Renal cortical epithelial cell (primary cell): Measurements from ENCODE around the gene UGT2A1. TPM values are rescaled to one million over a fixed set of nuclear protein-coding genes. Genes with fewer than 3 reads are reported as not detected.
"Not testable (repeated sequence)": the region's sequence is repeated elsewhere in the genome, so short reads cannot be mapped to it uniquely, and the experiment has no call there.

ENCODE experiments used
- DNase-seq: peaks from one replicate; pipeline ENCODE4 v3.0.0-alpha.2; 2011; ENCODE audit warnings: low read depth
- total RNA-seq: library from RNA; depleted of rRNA; stranded (reverse); fragments of >200 nt; gene quantifications from 2 replicates; pipeline ENCODE4 v1.2.3, GENCODE V29; 2014

The UGT2A1 gene
- total RNA-seq = not detected in 2 replicates

DNA sequence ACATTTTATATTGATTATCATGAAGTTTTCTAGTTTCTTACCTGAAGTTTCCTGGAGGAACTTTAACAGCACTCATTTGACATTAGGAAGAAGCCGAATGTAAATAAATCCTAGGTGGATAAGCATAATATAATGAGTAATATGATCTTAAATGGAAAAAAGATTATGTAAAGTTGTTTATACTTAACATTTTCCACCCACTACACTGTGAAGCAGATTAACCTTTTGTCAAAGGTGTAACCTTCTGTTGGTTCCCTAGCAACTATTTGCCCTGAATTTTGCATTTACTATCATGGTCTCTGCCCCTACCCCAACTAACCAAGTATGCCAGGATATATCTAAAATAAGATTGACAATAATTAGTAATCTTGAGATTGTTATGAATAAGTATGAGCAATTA is at the start of gene UGT2A1:
UGT2A1 (minus strand) TSS at position 101 of the 400 bp plus-strand sequence. CDS start 5,603 bp downstream, outside the sequence.
- no peak for DNase-seq

DNA sequence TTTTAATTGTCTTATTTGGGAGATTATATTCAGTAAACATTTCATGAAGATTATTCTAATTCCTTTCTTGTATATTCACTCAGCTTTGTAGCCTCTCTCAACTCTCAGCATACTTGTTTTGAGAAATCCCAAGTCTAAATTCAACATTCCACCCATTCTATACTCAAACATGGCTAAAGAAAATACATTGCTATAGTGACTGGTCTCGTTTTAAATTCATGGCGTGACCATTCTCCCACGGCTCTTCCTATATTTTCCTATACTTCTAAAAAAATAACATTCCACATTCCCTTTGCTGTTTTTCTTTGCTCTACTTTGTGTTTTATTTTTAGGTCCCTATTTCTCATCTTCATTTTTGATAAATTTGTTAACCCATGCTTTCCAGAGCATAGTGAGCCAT is 49.2 kb upstream of the UGT2A1 start:
- DNase-seq = no peak

DNA sequence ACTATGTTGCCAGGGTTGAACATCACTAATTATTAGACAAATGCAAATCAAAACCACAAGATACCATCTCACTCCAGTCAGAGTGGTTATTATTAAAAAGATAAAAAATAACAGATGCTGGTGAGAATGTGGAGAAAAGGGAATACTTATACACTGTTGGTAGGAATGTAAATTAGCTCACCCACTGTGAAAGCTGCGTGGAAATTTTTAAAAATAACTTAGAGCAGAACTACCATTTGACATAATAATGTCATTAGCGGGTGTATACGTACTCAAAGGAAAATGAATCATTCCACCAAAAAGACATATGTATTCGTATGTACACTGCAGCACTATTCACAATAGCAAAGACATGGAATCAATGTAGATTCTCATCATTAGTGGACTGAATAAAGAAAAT is 48.6 kb upstream of the UGT2A1 start:
- no peak for DNase-seq

DNA sequence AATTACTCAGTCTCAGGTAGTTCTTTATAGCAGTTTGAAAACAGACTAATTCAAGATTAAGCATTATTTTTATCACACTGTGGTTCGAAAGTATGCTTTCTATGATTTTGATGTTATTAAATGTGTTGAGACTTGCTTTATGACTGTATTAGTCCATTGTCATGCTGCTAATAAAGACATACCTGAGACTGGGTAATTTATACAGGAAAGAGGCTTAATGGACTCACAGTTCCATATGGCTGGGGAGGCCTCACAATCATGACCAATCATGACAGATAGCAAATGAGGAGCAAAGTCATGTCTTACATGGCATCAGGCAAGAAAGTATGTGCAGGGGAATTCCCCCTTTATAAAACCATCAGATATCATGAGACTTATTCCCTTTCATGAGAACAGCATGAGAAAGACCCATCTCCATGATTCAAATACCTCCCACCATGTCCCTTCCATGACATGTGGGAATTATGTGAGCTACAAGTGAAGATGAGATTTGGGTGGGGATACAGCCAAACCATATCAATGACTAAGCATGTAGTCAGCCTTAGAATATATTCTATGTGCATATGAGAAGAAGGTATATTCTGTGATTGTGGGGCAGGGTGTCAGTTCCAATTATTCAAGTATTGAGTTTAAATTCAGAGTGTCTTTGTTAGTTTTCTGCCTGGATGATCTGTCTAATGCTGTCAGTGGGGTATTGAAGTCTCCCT is 44.6 kb upstream of the UGT2A1 start:
- no peak for DNase-seq

DNA sequence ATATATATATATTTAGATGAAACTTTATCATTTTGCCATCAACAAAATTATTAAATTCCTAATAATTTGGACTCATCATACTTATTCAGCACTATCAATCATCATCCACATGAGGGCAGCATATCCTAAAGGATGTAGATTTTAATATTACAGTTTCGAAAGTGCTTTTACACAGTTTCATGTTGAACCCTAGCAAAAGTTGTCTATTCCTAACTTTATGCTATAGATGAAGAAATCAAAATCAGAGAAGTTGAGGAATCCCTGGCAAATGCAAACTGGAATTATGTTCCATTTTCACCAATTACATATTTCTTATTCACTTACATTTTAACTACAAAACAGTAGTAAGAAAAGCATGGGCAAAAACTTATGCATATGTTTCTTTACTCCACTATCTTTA is 36.6 kb upstream of the UGT2A1 start:
- DNase-seq = peak; percentile 46

DNA sequence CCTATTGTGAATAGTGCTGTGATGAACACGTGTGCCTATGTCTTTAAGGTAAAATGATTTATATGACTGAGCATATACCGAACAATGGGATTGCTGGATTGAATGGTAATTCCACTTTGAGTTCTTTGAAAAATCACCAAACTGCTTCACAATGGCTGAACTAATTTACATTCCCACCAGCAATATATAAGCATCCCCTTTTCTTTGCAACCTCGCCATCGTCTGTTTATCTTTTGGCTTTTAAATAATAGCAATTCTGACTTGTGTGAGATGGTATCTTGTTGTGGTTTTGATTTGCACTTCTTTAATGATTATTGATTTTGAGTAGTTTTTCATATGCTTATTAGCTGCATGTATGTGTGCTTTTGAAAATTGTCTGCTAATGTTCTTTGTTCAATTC is 31.8 kb upstream of the UGT2A1 start:
- no peak for DNase-seq

DNA sequence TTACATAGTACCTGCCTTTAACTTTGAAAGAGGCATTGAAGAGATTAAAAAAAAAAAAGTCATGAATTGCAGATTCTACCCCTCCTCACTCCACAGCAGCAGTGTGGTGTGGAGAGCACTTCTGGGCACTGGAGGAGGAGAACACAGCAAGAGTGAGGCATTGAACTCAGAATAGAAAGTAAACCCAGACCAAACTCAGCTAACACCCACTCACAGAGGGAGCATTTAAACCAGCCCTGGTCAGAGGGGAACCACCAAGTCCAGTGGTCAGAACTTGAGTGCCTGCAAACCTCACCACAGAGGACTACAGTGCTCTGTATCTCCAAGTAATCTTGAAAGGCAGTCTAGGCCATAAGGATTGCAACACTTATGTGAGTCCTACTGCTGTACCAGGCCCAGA is 15.6 kb upstream of the UGT2A1 start:
- no peak for DNase-seq

DNA sequence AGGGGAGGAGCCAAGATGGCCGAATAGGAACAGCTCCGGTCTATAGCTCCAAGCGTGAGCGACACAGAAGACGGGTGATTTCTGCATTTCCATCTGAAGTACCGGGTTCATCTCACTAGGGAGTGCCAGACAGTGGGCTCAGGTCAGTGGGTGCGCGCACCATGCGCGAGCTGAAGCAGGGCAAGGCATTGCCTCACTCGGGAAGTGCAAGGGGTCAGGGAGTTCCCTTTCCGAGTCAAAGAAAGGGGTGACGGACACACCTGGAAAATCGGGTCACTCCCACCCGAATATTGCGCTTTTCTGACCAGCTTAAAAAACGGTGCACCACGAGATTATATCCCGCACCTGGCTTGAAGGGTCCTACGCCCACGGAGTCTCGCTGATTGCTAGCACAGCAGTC is 11.0 kb upstream of the UGT2A1 start:
- not testable (repeated sequence) for DNase-seq

DNA sequence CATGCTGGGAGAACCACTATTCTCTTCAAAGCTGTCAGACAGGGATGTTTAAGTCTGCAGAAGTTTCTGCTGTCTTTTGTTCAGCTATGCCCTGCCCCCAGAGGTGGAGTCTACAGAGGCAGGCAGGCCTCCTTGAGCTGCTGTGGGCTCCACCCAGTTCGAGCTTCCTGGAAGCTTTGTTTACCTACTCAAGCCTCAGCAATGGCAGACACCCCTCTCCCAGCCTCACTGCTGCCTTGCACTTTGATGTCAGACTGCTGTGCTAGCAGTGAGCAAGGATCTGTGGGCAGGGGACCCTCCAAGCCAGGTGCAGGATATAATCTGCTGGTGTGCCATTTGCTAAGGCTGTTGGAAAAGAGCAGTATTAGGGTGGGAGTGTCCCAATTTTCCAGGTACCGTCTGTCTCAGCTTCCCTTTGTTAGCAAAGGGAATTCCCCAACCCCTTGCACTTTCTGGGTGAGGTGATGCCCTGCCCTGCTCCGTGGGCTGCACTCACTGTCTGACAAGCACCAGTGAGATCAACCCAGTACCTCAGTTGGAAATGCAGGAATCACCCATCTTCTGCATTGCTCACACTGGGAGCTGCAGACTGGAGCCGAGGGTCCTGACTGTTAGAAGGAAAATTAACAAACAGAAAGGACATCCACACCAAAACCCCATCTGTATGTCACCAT is 8.2 kb upstream of the UGT2A1 start:
- not testable (repeated sequence) for DNase-seq

DNA sequence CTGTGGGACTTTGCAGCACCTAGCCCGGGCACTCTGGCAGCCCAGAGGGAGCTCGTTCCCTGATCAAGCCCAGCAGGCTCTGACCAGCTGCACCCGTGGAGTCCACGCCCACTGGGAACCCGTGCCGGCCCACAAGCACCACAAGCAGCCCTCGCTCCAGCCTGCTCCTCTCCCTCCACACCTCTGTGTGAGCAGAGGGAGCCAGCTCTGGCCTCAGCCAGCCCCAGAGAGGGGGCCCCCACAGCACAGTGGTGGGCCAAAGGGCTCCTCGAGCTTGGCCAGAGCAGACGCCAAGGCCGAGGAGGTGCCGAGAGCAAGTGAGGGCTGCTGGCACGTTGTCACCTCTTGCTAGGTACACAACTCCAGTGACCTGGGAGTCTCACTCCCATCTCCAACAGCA is 5.1 kb upstream of the UGT2A1 start:
- DNase-seq = no peak

DNA sequence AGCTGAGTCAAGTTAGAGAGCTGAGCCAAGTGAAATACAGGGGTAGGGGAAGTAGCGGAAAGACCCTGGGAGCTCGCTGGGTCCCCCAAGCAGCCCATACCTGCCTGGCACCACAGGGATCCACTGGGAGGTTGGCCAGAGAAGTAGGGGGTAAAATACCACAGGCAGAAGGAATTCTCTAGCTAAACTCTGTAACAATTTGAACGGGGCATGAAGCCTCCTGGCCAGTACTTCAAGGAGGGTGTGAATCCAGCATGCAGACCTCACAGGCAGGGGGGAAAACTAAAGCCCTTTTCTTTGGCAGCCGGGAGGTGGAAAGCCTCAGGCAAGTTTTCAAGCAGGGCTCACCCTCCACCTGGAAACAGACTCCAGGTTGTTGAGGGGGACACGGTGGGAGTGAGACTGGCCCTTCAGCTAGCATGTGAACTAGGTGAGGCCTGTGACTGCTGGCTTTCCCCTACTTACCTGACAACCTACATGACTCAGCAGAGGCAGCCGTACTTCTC is 3.7 kb upstream of the UGT2A1 start:
- no peak for DNase-seq

DNA sequence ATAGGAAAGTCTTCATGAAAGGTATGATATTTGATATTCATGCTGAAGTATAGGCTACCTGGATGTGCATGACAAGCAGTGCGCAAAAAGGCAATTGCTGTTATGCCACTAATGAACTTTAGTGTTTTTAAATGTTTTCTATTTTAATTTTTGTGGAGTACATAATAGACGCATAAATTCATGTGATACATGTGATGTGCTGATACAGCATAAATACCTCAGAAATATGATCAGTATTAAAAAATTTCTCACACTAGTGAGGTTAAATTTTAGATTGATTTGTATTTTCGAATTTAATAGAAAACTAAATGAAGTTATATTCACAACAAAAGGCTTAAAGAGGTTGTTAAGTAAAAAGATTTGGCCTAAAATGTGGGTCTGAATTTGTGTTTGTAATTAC is 2.2 kb downstream of the UGT2A1 start:
- no peak for DNase-seq

DNA sequence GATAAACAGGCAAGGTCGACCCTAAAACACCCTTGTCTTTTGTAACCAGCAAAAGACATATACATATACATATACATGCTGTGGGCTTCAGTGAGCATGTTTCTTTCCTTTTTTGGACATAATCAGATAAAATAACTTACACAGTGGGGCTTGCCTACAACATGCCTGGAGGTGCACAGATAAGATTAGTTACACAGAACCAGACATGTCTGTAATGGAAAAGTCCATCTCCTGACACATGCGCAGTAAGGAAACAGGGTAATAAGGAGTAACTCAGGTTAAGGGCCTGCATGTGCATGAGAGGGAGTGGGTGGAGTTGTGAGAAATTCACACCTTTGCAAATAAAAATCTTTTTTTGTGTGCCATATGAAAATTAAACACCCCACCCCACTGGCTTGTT is 3.4 kb downstream of the UGT2A1 start:
- no peak for DNase-seq

DNA sequence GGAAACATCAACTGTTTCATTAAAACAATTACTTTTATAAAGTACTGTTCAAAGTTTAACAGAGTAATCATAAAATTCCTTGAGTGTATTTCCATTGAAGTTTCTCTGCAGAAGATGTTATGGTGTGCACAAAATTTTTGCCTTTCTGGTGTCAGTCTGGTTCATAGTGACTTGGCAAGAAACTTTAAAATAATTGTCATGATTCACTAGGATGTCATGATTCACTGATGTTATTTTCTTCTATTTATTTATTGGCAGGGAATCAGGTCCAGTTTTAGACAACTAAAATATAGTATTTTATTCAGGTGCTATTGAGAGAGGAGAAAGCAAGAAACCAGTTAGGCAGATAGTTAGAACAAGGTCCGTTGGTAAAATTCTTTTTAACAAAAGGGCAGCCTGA is 3.8 kb downstream of the UGT2A1 start:
- DNase-seq = peak; percentile 3

DNA sequence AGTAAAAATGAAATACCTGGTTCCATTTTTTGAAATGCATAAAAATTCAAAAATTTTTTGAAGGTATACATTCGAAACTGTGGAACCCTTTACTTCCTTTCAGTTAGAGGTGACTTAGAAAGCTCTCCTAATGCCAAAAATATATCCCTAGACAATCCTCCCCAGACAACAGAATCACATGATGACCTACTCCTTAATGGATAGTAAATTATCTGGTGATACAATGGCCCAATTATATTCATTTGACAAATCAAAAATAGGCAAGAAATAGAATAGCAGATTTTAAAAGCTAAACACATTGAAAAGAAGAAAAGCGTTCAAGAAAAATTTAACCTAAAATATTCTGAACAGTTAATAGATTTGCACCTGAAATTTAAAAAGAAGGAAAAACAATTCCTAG is 10.1 kb downstream of the UGT2A1 start:
- no peak for DNase-seq

DNA sequence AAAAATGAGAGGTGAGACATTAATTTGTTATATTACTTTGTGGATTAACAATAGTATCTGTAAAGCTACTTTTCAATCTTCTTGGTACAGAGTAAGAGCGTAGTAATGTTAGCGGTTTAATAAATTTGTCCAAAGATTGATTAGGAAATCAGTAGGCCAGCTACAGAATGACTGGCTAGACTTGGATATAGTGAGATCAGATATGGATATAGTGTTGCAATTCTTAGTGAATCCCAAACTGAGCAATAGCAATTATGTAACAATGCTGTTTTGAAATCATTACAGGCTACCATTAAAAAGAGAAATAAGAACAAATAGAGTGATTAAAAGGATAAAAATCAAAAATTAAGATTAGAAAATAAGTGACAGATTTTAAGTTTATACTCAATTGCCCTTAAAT is 12.8 kb downstream of the UGT2A1 start:
- DNase-seq = no peak

DNA sequence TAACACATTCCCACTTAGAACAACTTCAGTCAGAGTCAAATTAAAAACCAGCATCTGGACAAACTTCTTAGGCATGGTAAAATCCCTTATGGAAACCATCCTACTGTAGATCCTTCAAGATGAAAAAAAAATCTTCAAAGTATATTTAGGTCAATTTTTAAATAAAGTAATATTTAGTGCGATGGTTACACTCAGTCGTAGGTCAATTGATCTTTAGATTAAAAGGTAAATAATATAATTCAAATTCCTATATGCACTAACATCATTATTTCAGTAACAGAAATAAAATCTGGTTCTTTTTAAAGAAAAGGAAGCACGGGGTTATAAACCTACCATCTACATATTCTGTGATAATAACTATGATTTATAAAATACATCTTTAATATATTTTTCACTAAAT is 13.5 kb downstream of the UGT2A1 start, which contains the start of gene UGT2A2:
UGT2A2 (minus strand) TSS at position 101 of the 400 bp plus-strand sequence; CDS start at position 99, 2 bp downstream.
- no peak for DNase-seq

DNA sequence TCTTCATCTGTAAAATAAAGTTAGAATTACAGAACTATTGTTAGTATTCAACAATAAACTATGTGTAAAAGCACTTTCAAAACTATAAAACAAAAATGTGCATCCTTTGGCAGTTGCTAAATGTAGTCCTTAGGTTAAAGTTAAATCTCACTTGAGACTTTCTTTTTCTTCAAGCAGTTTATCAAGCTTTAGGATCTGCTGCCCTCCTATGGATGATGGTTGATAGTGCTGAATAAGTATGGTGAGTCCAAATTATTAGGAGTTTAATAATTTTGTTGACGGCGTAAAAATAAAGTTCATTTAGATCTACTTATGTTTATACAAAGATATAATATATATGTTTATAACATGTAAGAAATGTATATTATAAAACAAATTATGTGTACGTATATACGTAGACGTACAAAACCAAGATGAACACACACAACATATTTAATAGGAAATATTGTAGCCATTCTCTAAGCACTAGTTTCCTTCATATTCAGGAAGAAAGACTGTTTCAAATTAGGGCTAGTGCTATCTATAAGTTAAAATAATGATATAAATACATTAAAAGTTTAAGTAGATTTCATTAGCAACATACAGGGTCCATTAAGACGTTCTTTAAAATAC is 35.9 kb downstream of the UGT2A1 start:
- peak; percentile 77 for DNase-seq

DNA sequence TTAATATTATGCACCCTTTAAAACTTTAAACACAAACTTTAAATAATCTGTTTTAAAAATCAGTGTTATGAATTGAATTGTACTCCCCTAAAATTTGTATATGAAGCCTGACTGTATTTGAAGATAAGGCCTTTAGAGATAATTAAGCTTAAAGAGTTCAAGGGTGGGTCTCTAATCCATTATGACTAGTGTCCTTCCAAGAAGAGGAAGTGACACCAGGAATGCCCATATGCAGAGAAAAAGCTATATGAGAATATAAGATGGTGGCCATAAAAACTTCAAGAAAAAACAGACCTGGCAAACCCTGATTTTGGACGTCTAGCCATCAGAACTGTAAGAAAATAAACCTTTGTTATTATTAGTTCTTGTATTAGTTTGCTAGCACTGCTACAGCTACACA is 42.6 kb downstream of the UGT2A1 start:
- DNase-seq = no peak

DNA sequence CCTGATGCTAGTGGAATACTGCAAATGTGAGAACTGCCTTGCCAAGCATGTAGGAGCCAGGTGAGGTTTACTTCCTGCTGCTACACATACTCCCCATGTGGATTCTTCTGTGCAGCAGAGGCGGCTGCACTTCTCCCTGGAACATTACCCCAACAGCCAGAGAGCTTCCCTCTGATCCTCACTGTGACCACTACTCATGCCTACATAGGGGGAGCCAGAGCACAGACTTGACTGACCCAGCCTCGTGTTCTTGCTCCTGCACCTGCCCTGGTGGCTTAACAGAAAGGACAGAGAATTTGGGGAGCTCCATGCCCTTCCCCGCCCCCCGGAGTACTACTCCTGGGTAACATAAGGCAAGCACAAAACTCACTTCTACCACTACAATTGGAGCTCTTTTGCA is 52.0 kb downstream of the UGT2A1 start:
- no peak for DNase-seq

DNA sequence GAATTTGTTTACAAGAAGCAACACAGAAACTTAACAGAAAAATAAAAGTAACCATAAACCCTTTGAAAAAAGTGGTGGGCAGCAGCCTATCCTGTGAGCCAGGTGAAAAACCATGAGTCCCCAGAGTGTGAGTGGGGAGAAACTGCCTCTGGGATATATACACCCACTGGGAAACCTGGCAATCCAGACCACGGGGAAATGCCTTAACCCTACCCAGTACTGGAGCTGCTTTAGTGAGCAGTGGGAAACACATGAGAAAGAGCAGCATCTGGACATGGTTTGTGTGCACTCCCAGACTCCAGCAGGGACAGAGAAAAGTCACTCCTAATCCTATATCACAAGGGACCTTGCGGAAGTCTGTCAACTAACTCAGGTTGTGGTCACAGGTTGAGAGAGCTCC is 53.0 kb downstream of the UGT2A1 start:
- DNase-seq = no peak

DNA sequence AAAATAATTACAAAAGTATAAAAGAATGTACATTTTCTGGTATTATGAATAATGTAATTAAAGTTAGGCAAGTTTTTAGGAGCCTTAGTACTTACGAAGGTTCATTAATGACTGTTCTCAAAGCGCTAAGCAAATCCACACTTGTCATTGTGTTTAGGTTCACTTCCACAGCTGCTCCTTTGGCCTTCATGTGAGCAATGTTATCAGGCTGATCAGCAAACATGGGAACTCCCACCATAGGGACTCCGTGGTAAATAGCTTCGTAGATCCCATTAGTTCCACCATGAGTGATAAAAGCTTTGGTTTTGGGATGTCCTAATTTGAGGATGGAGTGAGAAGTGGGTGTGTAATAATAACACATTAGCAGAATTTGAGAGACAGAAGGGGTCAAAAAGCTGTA is 58.7 kb downstream of the UGT2A1 start:
- no peak for DNase-seq

DNA sequence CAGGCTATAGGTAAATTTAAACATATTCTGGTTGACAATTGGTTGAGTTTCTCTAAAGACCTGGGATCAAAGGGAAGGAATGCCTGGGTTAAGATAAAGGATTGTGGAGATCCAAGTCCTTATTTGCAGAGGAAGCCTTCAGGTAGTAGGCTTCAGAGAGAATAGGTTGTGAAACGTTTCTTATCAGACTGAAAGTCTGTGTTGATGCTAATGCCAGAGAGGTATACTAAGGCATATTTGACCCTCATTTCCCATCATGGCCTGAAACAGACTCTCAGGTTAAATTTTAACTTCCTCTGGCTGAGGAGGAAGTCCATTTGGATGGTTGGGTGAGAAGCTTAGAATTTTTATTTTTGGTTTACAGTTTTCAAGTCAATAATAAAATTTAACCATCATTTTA is 61.7 kb downstream of the UGT2A1 start:
- DNase-seq = peak; percentile 14
